ENCODE measurements around the gene TCTN1. TPM values are rescaled to one million over a fixed set of nuclear protein-coding genes. Genes with fewer than 3 reads are reported as not detected.

The TCTN1 gene
- total RNA-seq, 1 donor from 2014 or later = 63.9 TPM

DNA sequence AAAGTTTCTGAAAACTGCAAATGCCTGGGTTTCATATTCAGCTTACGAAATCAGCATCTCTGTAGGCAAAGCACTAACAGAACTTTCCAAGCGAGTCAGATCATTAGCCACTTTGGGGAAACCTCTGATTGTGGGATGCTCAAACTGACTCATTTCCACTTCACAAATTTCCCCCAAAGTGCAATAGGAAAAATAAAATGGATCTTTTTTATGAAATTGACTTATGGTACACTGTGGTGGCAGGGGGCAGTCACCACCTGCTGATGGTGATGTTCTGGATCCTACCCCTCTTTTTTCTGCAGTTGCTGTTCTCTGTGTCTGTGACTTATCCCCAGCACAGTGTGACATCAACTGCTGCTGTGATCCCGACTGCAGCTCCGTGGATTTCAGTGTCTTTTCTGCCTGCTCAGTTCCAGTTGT is 5.6 kb downstream of the TCTN1 start:
- H3K9me3 Mint-ChIP-seq = no peaks in the 10 kb centered on the region

DNA sequence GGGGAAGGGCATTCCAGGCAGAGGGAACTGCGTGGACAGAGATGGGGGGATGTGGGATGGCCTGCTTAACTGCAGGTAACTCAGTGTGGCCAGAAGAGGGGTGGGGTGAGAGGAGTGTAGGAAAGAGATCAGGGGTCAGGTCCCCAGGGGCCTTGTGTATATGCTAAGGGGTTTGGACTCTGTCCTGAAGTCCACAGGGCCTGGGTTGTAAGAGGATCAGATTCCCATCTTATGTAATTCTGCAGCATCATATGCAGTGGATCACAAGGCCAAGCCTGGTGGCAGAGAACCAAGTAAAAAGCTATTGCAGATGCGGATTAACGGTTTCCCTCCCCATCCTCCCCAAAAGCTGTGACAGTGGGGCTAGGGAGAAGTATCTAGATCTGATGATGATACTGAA is 8.7 kb downstream of the TCTN1 start:
- H3K27me3 Mint-ChIP-seq = no peaks in the 10 kb centered on the region
- no peak overlapping the region for H3K4me3 Mint-ChIP-seq
- H3K36me3 Mint-ChIP-seq = peaks cover 4% of the 10 kb centered on the region
- no peak overlapping the region for H3K27ac Mint-ChIP-seq
- no peaks in the 10 kb centered on the region for H3K9me3 Mint-ChIP-seq
- no peaks in the 10 kb centered on the region for H3K4me1 Mint-ChIP-seq (ENCODE audit: unreplicated experiment)
- TF ChIP-seq, protein P1, sequence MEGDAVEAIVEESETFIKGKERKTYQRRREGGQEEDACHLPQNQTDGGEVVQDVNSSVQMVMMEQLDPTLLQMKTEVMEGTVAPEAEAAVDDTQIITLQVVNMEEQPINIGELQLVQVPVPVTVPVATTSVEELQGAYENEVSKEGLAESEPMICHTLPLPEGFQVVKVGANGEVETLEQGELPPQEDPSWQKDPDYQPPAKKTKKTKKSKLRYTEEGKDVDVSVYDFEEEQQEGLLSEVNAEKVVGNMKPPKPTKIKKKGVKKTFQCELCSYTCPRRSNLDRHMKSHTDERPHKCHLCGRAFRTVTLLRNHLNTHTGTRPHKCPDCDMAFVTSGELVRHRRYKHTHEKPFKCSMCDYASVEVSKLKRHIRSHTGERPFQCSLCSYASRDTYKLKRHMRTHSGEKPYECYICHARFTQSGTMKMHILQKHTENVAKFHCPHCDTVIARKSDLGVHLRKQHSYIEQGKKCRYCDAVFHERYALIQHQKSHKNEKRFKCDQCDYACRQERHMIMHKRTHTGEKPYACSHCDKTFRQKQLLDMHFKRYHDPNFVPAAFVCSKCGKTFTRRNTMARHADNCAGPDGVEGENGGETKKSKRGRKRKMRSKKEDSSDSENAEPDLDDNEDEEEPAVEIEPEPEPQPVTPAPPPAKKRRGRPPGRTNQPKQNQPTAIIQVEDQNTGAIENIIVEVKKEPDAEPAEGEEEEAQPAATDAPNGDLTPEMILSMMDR (conservative IDR thresholded peaks at IDR 0.05) = no peak
- DNase-seq (ENCODE audit: extremely low spot score, unreplicated experiment) = no peak

More for the DNA sequence above, 5.6 kb downstream of the TCTN1 start:
- Mint-ChIP-seq H3K36me3 (peaks cover 10% of the 10 kb centered on the region), H3K27ac (no peak overlapping the region), H3K27me3 (no peaks in the 10 kb centered on the region), H3K4me3 (no peak overlapping the region), H3K4me1 (ENCODE audit: unreplicated experiment) (peaks cover under 1% of the 10 kb centered on the region)
- TF ChIP-seq, protein P1 (conservative IDR thresholded peaks at IDR 0.05) = no peak
- no peak for DNase-seq (ENCODE audit: extremely low spot score, unreplicated experiment)

DNA sequence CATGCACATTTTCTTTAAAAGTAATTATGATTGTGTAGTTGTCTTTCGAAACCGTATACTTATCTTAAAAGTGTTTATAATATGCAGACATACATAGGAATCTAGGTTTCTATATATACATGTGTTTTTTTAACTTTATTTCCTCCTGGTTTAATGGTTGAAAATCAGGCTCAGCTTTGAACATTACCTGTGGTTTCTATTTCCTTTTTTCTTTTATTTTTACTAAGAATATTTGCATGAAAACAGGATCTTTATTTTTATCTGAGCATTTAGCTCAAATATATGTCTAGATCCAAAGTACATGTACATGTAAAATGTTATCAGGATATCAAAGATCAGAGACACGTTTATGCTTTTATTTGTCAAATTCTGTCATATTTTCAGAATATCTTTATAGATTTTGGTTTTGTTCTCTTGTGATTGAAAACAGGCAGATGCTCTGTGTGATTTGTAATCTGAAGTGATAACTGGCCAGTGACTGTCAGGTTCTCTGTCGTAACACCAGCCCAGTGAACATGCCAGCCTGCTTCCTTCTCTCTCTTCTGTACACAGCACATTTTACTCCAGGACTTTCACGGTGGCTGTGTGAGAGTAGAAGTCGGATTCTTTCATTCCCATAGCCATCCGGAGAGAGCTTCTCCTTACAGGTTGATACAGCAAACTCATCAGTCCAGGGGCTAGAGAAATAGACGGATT is 13.7 kb downstream of the TCTN1 start:
- TF ChIP-seq, protein P1 (conservative IDR thresholded peaks at IDR 0.05) = no peak
- Mint-ChIP-seq H3K27ac (no peak overlapping the region), H3K4me3 (no peak overlapping the region), H3K9me3 (no peaks in the 10 kb centered on the region), H3K36me3 (peaks cover 5% of the 10 kb centered on the region), H3K4me1 (ENCODE audit: unreplicated experiment) (no peaks in the 10 kb centered on the region), H3K27me3 (no peaks in the 10 kb centered on the region)
- DNase-seq (ENCODE audit: extremely low spot score, unreplicated experiment) = no peak

DNA sequence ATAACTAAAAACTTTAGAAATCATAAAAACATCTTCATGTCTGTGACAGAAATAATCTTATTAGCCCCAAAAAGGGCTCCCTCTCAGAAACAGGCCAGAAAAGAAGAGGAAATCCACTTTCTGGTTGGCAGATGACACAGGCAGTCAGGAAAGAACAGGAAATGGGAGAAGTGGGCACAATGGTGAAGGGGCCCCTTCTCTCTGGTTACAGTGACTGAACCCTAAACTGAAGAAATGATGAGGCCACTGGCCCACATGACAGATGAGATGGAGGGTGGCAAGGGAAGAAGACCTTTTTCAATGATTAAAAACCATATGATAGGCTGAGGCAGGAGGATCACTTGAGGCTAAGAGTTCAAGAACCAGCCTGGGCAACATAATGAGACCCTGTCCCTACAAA is 21.1 kb downstream of the TCTN1 start:
- TF ChIP-seq, protein P1 (conservative IDR thresholded peaks at IDR 0.05) = no peak
- Mint-ChIP-seq H3K27me3 (no peaks in the 10 kb centered on the region), H3K4me3 (no peak overlapping the region), H3K9me3 (no peaks in the 10 kb centered on the region), H3K36me3 (peaks cover 5% of the 10 kb centered on the region), H3K27ac (no peak overlapping the region), H3K4me1 (ENCODE audit: unreplicated experiment) (no peaks in the 10 kb centered on the region)
- no peak for DNase-seq (ENCODE audit: extremely low spot score, unreplicated experiment)

DNA sequence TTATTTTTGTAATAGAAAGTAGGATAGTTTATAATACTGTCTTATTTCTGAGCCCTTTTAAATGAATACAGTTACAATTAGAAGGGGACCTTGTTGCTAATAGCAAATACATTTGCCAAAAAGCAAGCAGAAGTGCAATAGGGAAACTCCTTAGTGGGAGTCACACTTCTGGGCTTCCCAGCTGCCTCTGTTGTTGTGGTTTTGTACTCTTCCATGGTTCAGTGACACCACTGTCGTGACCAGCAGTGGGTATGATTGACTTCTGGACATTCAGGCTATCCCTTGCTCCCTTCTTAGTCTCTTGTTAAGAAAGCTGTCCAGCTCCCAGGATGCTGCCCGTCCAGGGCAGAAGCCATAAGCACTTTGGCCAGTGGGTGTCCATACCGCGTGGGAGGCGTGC is 22.6 kb downstream of the TCTN1 start:
- H3K9me3 Mint-ChIP-seq = no peaks in the 10 kb centered on the region
- H3K4me1 Mint-ChIP-seq (ENCODE audit: unreplicated experiment) = peaks cover 11% of the 10 kb centered on the region
- peaks cover 8% of the 10 kb centered on the region for H3K36me3 Mint-ChIP-seq

More for the DNA sequence above, 22.6 kb downstream of the TCTN1 start:
- no peak overlapping the region for H3K4me3 Mint-ChIP-seq
- no peaks in the 10 kb centered on the region for H3K27me3 Mint-ChIP-seq
- no peak for DNase-seq (ENCODE audit: extremely low spot score, unreplicated experiment)
- H3K27ac Mint-ChIP-seq = no peak overlapping the region
- TF ChIP-seq, protein P1 (conservative IDR thresholded peaks at IDR 0.05) = no peak
